Measurements from ENCODE around the gene UPK2. TPM values are rescaled to one million over a fixed set of nuclear protein-coding genes. Genes with fewer than 3 reads are reported as not detected.

Gene UPK2
- total and polyA plus RNA-seq, 2 experiments from 2014 or later: 0.28 TPM; not detected in 1

GRCh38 chr11:119000906-119001305 is 44.8 kb downstream of the UPK2 start:
- H3K9ac ChIP-seq: peak overlapping the region; percentile 36
- H3K4me1 ChIP-seq (ENCODE audit: insufficient read depth): peaks cover 26% of the 10 kb centered on the region
- peak overlapping the region; percentile 39 for H3K4me2 ChIP-seq (ENCODE audit: unreplicated experiment)
- H3K79me2 ChIP-seq (ENCODE audit: insufficient read depth): peaks cover 81% of the 10 kb centered on the region
- peak; percentile 77 for DNase-seq
- H3K9me3 ChIP-seq (ENCODE audit: low read depth): no peaks in the 10 kb centered on the region
- H2AFZ ChIP-seq: no peak overlapping the region
- no peaks in the 10 kb centered on the region for H3K9me2 ChIP-seq (ENCODE audit: insufficient read depth)
- no peaks in the 10 kb centered on the region for H4K20me1 ChIP-seq (ENCODE audit: insufficient read depth)
- no peak for TF ChIP-seq EZH2 (IDR thresholded peaks at IDR 0.05; ENCODE audit: insufficient read depth, poor library complexity, severe bottlenecking)
- no peak for TF ChIP-seq EZH2phosphoT487 (IDR thresholded peaks at IDR 0.05; ENCODE audit: insufficient read depth, low read depth)
- no peak overlapping the region for H3K4me3 ChIP-seq
- H3F3A ChIP-seq (ENCODE audit: insufficient read depth): peaks cover 34% of the 10 kb centered on the region
- H3K27ac ChIP-seq: peak overlapping the region; percentile 75
- no peaks in the 10 kb centered on the region for H3K27me3 ChIP-seq (replicated peaks; ENCODE audit: insufficient read depth)
- peaks cover 25% of the 10 kb centered on the region for H3K36me3 ChIP-seq (ENCODE audit: low read depth)
- 0% methylated on average over 1 of the region's 1 CpG for WGBS, 2 experiments (ENCODE audit: low coverage in 1 of 2, low lambda C conversion rate in 2 of 2, missing lambda C conversion rate in 2 of 2)
- in situ Hi-C loops (cut with MboI): no loop called here

- no peaks in the 10 kb centered on the region for H3K9me2 ChIP-seq (ENCODE audit: insufficient read depth)
- no peak for TF ChIP-seq EZH2 (IDR thresholded peaks at IDR 0.05; ENCODE audit: insufficient read depth, poor library complexity, severe bottlenecking)
- TF ChIP-seq EZH2phosphoT487 (IDR thresholded peaks at IDR 0.05; ENCODE audit: insufficient read depth, low read depth): no peak
- H3K79me2 ChIP-seq (ENCODE audit: insufficient read depth): peaks cover 34% of the 10 kb centered on the region
- no peak for DNase-seq
- H2AFZ ChIP-seq: no peak overlapping the region
- H4K20me1 ChIP-seq (ENCODE audit: insufficient read depth): no peaks in the 10 kb centered on the region
- no peak overlapping the region for H3K27ac ChIP-seq
- H3K36me3 ChIP-seq (ENCODE audit: low read depth): peaks cover 19% of the 10 kb centered on the region
- no peak overlapping the region for H3K9ac ChIP-seq
- no peaks in the 10 kb centered on the region for H3K27me3 ChIP-seq (replicated peaks; ENCODE audit: insufficient read depth)
- WGBS, 2 experiments (ENCODE audit: low coverage in 1 of 2, low lambda C conversion rate in 2 of 2, missing lambda C conversion rate in 2 of 2): 75 to 83% methylated on average over 4 of the region's 4 CpGs
- no peak overlapping the region for H3K4me3 ChIP-seq
- H3K4me1 ChIP-seq (ENCODE audit: insufficient read depth): peaks cover 1% of the 10 kb centered on the region; the same call in 1 of the 2 replicates
- H3K9me3 ChIP-seq (ENCODE audit: low read depth): no peaks in the 10 kb centered on the region
- no peak overlapping the region for H3K4me2 ChIP-seq (ENCODE audit: unreplicated experiment)
- in situ Hi-C loops (cut with MboI): no loop called here
- H3F3A ChIP-seq (ENCODE audit: insufficient read depth): peaks cover 8% of the 10 kb centered on the region; the same call in 1 of the 2 replicates
Measured at GRCh38 chr11:119006656-119007055, 50.6 kb downstream of the UPK2 start.

Small RNAs within 50 kb of the gene (microRNA-seq; reads per million reads assigned to microRNA genes)
- gene MIR4492 (ENCODE audit: borderline number of aligned reads): not detected

Small RNAs within 50 kb of the gene (small RNA-seq; reads per million reads assigned to genes)
- gene AP003392.2 (ENCODE audit: low read depth, low replicate concordance) (not detected), gene MIR4492 (ENCODE audit: low read depth, low replicate concordance) (not detected), gene RF00017 (ENCODE audit: low read depth, low replicate concordance) (not detected), gene RF00019 (ENCODE audit: low read depth, low replicate concordance) (not detected), gene RN7SL688P (ENCODE audit: low read depth, low replicate concordance) (not detected)

Other genes starting within 250 kb of the UPK2 start
- gene DDX6, start 165.1 kb upstream of the UPK2 start, total RNA-seq (2014; rRNA removed; shearing (Covaris generic)): 84.6 and 88.9 TPM in 2 replicates
- gene DDX6, start 165.1 kb upstream of the UPK2 start, polyA plus RNA-seq (2016; fragmentation: Nextera tagmentation; extraction: Ambion mirVana): 20.9 and 21.3 TPM in 2 replicates
- not detected in 2 replicates for gene CXCR5, start 72.4 kb upstream of the UPK2 start, total RNA-seq (2014; rRNA removed; shearing (Covaris generic))
- gene CXCR5, start 72.4 kb upstream of the UPK2 start, polyA plus RNA-seq (2016; fragmentation: Nextera tagmentation; extraction: Ambion mirVana): not detected in 2 replicates
- 13.9 and 17.6 TPM in 2 replicates for gene BCL9L, start 30.4 kb upstream of the UPK2 start, total RNA-seq (2014; rRNA removed; shearing (Covaris generic))
- 7.2 TPM in 2 replicates for gene BCL9L, start 30.4 kb upstream of the UPK2 start, polyA plus RNA-seq (2016; fragmentation: Nextera tagmentation; extraction: Ambion mirVana)
- not detected in 2 replicates for gene FOXR1, start 15.5 kb downstream of the UPK2 start, total RNA-seq (2014; rRNA removed; shearing (Covaris generic))
- gene FOXR1, start 15.5 kb downstream of the UPK2 start, polyA plus RNA-seq (2016; fragmentation: Nextera tagmentation; extraction: Ambion mirVana): not detected in 2 replicates
- gene CENATAC, start 41.8 kb downstream of the UPK2 start, total RNA-seq (2014; rRNA removed; shearing (Covaris generic)): 15.3 and 19.3 TPM in 2 replicates
- 10.4 and 13.1 TPM in 2 replicates for gene CENATAC, start 41.8 kb downstream of the UPK2 start, polyA plus RNA-seq (2016; fragmentation: Nextera tagmentation; extraction: Ambion mirVana)
- 653 and 1,103 TPM in 2 replicates for gene RPS25, start 62.0 kb downstream of the UPK2 start, total RNA-seq (2014; rRNA removed; shearing (Covaris generic))
- gene RPS25, start 62.0 kb downstream of the UPK2 start, polyA plus RNA-seq (2016; fragmentation: Nextera tagmentation; extraction: Ambion mirVana): 1,202 and 1,239 TPM in 2 replicates
- gene TRAPPC4, start 62.5 kb downstream of the UPK2 start, total RNA-seq (2014; rRNA removed; shearing (Covaris generic)): 70.4 and 90.6 TPM in 2 replicates
- gene TRAPPC4, start 62.5 kb downstream of the UPK2 start, polyA plus RNA-seq (2016; fragmentation: Nextera tagmentation; extraction: Ambion mirVana): 207 and 210 TPM in 2 replicates
- gene SLC37A4, start 74.6 kb downstream of the UPK2 start, total RNA-seq (2014; rRNA removed; shearing (Covaris generic)): 11.1 and 13.7 TPM in 2 replicates
- gene SLC37A4, start 74.6 kb downstream of the UPK2 start, polyA plus RNA-seq (2016; fragmentation: Nextera tagmentation; extraction: Ambion mirVana): 7.8 and 7.9 TPM in 2 replicates
- gene HYOU1, start 100.9 kb downstream of the UPK2 start, total RNA-seq (2014; rRNA removed; shearing (Covaris generic)): 85.4 and 97.0 TPM in 2 replicates
- gene HYOU1, start 100.9 kb downstream of the UPK2 start, polyA plus RNA-seq (2016; fragmentation: Nextera tagmentation; extraction: Ambion mirVana): 56.3 and 58.5 TPM in 2 replicates
- gene VPS11, start 111.5 kb downstream of the UPK2 start, total RNA-seq (2014; rRNA removed; shearing (Covaris generic)): 21.0 and 27.9 TPM in 2 replicates
- gene VPS11, start 111.5 kb downstream of the UPK2 start, polyA plus RNA-seq (2016; fragmentation: Nextera tagmentation; extraction: Ambion mirVana): 22.3 and 24.1 TPM in 2 replicates
- gene HMBS, start 128.6 kb downstream of the UPK2 start, total RNA-seq (2014; rRNA removed; shearing (Covaris generic)): 5.1 and 8.5 TPM in 2 replicates
- 46.1 and 53.3 TPM in 2 replicates for gene HMBS, start 128.6 kb downstream of the UPK2 start, polyA plus RNA-seq (2016; fragmentation: Nextera tagmentation; extraction: Ambion mirVana)
- gene DPAGT1, start 145.6 kb downstream of the UPK2 start, total RNA-seq (2014; rRNA removed; shearing (Covaris generic)): 30.0 and 30.9 TPM in 2 replicates
- 68.6 and 73.6 TPM in 2 replicates for gene DPAGT1, start 145.6 kb downstream of the UPK2 start, polyA plus RNA-seq (2016; fragmentation: Nextera tagmentation; extraction: Ambion mirVana)
- 4.1 and 4.7 TPM in 2 replicates for gene C2CD2L, start 151.0 kb downstream of the UPK2 start, total RNA-seq (2014; rRNA removed; shearing (Covaris generic))
- gene C2CD2L, start 151.0 kb downstream of the UPK2 start, polyA plus RNA-seq (2016; fragmentation: Nextera tagmentation; extraction: Ambion mirVana): 2.6 and 3.1 TPM in 2 replicates
- gene HINFP, start 165.3 kb downstream of the UPK2 start, total RNA-seq (2014; rRNA removed; shearing (Covaris generic)): 24.9 and 31.8 TPM in 2 replicates
- gene HINFP, start 165.3 kb downstream of the UPK2 start, polyA plus RNA-seq (2016; fragmentation: Nextera tagmentation; extraction: Ambion mirVana): 8.3 and 9.1 TPM in 2 replicates
- not detected in 2 replicates for gene ABCG4, start 192.8 kb downstream of the UPK2 start, total RNA-seq (2014; rRNA removed; shearing (Covaris generic))
- gene ABCG4, start 192.8 kb downstream of the UPK2 start, polyA plus RNA-seq (2016; fragmentation: Nextera tagmentation; extraction: Ambion mirVana): 0.06 and 0.14 TPM in 2 replicates
- gene NLRX1, start 212.4 kb downstream of the UPK2 start, total RNA-seq (2014; rRNA removed; shearing (Covaris generic)): 19.7 and 28.0 TPM in 2 replicates
- 13.4 and 13.8 TPM in 2 replicates for gene NLRX1, start 212.4 kb downstream of the UPK2 start, polyA plus RNA-seq (2016; fragmentation: Nextera tagmentation; extraction: Ambion mirVana)
- not detected in 2 replicates for gene NHERF4, start 229.2 kb downstream of the UPK2 start, total RNA-seq (2014; rRNA removed; shearing (Covaris generic))
- gene NHERF4, start 229.2 kb downstream of the UPK2 start, polyA plus RNA-seq (2016; fragmentation: Nextera tagmentation; extraction: Ambion mirVana): not detected in 2 replicates